LNCaP clone FGC (cell line): ENCODE results near the gene C1orf174.

Experiments used
- DNase-seq: peaks from one replicate; pipeline ENCODE4 v3.0.0-alpha.2; 2011; ENCODE audit warnings: low read depth
- H3K4me3 ChIP-seq: 2 replicates; pipeline ENCODE4 v1.5.1; 2011; ENCODE audit warnings: mild to moderate bottlenecking, low read depth, low read length, control low read depth
- CTCF ChIP-seq: IDR thresholded peaks from 2 replicates; pipeline ENCODE4 v1.5.1; 2012; ENCODE audit warnings: mild to moderate bottlenecking; ENCODE audit not compliant: control insufficient read depth, insufficient read depth; ENCODE audit errors: extremely low read depth

The C1orf174 gene

GRCh38 chr1:3892748-3893147 is 7.3 kb downstream of the C1orf174 start:
- no peak for TF ChIP-seq CTCF
- peak; percentile 74 for DNase-seq
- no peak overlapping the region for H3K4me3 ChIP-seq

- DNase-seq, result no peak
- TF ChIP-seq CTCF, result no peak
- H3K4me3 ChIP-seq, result no peak overlapping the region
These were observed 8.7 kb downstream of the C1orf174 start for GRCh38 chr1:3891329-3891865.

DNA sequence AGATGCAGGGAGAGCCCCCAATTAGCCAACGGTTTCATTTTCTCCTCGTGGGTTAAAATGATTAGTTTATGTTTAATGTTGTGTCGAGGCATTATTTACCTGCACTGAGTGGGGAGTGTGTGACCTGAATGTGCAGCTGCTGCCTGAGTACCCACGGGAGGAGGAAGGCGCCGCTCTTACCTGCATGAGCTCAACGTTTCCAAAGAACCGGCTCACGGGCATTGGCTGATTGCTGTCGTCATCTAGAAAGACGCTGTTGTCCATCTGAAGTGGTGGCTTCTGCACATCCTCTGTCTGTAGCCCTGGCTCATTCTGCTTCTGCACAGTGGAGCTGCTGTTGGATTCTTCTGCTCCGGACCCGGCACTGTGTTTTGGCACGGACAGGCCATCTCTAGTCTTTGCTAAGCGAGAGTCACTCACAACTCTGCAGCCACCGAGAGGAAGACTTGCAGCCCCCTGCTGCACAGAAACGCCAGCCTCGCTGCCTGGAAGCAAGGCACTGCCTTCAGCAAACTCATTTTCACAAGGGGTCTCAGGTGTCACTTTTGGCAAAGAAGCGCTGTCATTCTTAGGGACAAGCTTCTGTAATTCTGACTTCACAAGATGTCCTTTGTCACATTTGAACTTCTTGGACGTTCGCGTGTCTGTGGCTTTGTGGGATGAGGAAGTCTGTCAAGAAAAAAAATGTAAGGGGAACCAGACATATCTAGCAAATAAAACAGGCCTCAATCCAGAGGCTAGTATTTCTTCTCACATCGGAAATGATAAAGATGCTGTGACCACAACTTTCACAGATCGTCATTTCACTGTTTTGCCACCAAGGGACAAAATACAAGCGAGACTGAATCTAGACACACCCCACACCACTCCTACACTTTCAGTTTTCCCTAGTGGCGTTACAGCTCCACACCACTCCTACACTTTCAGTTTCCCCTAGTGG is 9.4 kb downstream of the C1orf174 start:
- H3K4me3 ChIP-seq, result no peak overlapping the region
- DNase-seq, result no peak
- no peak for TF ChIP-seq CTCF

DNA sequence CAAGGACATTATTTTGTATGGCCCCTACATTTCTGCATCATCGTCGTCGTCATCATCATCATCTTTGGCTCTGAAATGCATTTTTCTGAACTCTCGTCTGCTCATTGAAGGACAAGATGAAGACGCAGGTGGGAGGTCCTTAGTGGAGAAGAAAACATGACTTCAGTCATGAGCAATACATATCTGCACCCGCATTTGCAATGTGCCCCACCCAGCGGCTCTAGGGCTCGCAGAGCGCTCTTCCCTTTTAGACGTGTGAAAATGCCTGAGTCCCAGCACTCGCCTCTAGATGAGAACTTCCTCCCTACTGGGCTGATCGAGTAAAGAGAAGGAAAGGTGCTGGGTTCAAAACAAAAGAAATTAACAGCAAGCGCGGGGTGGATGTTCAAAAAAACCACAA is 10.1 kb downstream of the C1orf174 start:
- no peak for DNase-seq
- H3K4me3 ChIP-seq, result no peak overlapping the region
- TF ChIP-seq CTCF, result no peak

DNA sequence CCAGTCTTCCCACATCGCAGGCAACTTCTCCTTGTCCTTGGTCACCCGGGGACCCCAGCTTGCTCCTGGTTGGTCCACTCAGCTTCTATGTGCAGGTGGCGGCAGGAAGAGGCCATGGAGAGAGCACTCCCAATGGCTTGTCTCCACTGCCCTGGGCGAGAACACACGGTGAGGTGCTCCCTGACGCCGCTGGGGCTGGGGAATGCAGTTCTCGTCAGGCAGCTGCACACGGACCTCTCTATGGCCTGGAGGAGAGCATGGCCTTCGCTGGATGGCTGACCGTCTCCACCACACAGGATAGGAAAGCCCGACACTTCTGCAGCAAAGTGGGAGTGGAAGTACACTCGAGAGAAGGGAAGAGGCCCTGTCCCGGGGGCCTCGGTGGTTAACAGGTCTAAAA is 11.8 kb downstream of the C1orf174 start:
- no peak for TF ChIP-seq CTCF
- DNase-seq, result no peak

GRCh38 chr1:3886691-3887090 is 13.4 kb downstream of the C1orf174 start:
- no peak for TF ChIP-seq CTCF
- DNase-seq, result no peak

More for the DNA sequence above, 11.8 kb downstream of the C1orf174 start:
- H3K4me3 ChIP-seq, result no peak overlapping the region

DNA sequence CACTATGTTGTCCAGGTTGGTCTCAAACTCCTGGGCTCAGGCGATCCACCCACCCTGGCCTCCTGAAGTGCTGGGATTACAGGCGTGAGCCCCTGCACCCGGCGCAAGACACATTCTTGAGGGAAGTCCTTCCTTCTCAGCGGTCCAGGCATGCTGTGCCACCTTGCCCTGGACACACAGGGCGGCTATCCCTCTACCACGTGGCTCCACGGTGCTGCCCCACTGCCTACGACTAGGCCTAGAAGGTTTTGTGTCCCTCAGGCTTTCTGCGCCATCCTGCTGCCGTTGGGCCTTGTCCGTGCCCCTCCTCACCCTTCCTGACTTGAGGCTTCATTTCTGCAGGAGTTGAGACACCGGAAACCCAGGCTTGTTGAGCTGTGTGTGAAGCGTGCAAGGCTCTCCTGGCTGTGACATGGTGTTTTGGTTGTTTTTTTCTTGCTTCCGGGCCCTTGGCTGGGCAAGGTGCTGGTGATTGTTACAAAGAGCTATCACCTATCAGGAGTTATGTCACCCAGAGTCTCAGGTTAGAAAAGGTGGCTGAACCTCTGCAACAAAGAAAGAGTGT is 13.9 kb downstream of the C1orf174 start:
- no peak overlapping the region for H3K4me3 ChIP-seq
- no peak for DNase-seq
- TF ChIP-seq CTCF, result no peak

More at GRCh38 chr1:3886691-3887090, 13.4 kb downstream of the C1orf174 start:
- no peak overlapping the region for H3K4me3 ChIP-seq
